GM12878 (cell line): ENCODE data around the gene WDR91. TPM values are rescaled to one million over a fixed set of nuclear protein-coding genes. Genes with fewer than 3 reads are reported as not detected.
A peak's percentile ranks its signal among the peaks of the same experiment; 100 is the strongest.

Experiments
- ATAC-seq: fragments of 200-7000 bp; cut with Tn5 transposase; 3 replicates; pipeline ENCODE4 v1.9.1; 2020; ENCODE audit warnings: mild to moderate bottlenecking, moderate library complexity
- BruUV-seq: library from RNA; stranded (reverse); fragments of 400-500 nt; replicated peaks from 2 replicates; lab custom pipeline; 2021; lab: Mats Ljungman, UMichigan
- CTCF ChIA-PET: fragments of 300-600 bp; sonication (Branson Sonifier 250); formaldehyde crosslinking; extraction: SDS; loops from one replicate; lab custom pipeline; 2021; ENCODE audit warnings: inconsistent platforms; lab: Yijun Ruan, JAX
- POLR2A ChIA-PET: fragments of 350-600 bp; formaldehyde crosslinking; extraction: SDS; loops from one replicate; lab custom pipeline; 2021; ENCODE audit warnings: inconsistent platforms; lab: Charles Lee
- RAD21 ChIA-PET: fragments of 300-600 bp; sonication (Branson Sonifier 250); formaldehyde crosslinking; loops from one replicate; lab custom pipeline; 2023; ENCODE audit warnings: antibody characterized with exemption; ENCODE audit not compliant: unreplicated experiment; lab: Charles Lee
- SMC1A ChIA-PET: fragments of 300-600 bp; sonication (Branson Sonifier 250); formaldehyde crosslinking; loops from one replicate; lab custom pipeline; 2023; ENCODE audit not compliant: unreplicated experiment, uncharacterized antibody; lab: Charles Lee
- DNase-seq: peaks from one replicate; pipeline ENCODE4 v3.0.0-alpha.2; 2011; ENCODE audit warnings: low read depth, low spot score
- FAIRE-seq: peaks from 3 replicates; lab custom pipeline; 2011; peaks lifted over from hg19 to GRCh38; lab: Jason Lieb, UNC
- H2AFZ ChIP-seq: 2 replicates; pipeline ENCODE4 v1.6.0; 2011; ENCODE audit warnings: low read depth, low read length, control low read depth; ENCODE audit not compliant: control insufficient read depth
- H3K27ac ChIP-seq: 2 replicates; pipeline ENCODE4 v1.5.1; 2011; ENCODE audit warnings: control low read depth; ENCODE audit not compliant: control insufficient read depth, insufficient read depth
- H3K27me3 ChIP-seq, 2 experiments: replicated peaks in 1 of 2; 2 replicates each; pipeline versions ENCODE4 v1.6.0 to v1.6.1; 2011; ENCODE audit warnings: low read length in 1 of 2; ENCODE audit not compliant: control insufficient read depth in 2 of 2, insufficient read depth in 2 of 2
- H3K36me3 ChIP-seq, 2 experiments: 2 replicates each; pipeline ENCODE4 v1.5.1; 2011; ENCODE audit warnings: low read length in 1 of 2; ENCODE audit not compliant: control insufficient read depth in 2 of 2, insufficient read depth in 2 of 2
- H3K4me1 ChIP-seq: 2 replicates; pipeline ENCODE4 v1.6.1; 2011; ENCODE audit warnings: mild to moderate bottlenecking, low read length, moderate library complexity, mixed read lengths; ENCODE audit not compliant: control insufficient read depth, insufficient read depth
- H3K4me2 ChIP-seq: 2 replicates; pipeline ENCODE4 v1.6.0; 2011; ENCODE audit warnings: control low read depth; ENCODE audit not compliant: control insufficient read depth, insufficient read depth
- H3K4me3 ChIP-seq: fragments of 200-600 bp; sonication (generic); 2 replicates; pipeline ENCODE4 v1.5.1; 2016
- H3K79me2 ChIP-seq: 2 replicates; pipeline ENCODE4 v1.6.0; 2011; ENCODE audit warnings: low read length; ENCODE audit not compliant: control insufficient read depth, insufficient read depth
- H3K9ac ChIP-seq: 2 replicates; pipeline ENCODE4 v1.8.0; 2011; ENCODE audit warnings: low read length, control low read depth, mixed read lengths; ENCODE audit not compliant: control insufficient read depth, insufficient read depth
- H3K9me3 ChIP-seq: replicated peaks from 3 replicates; pipeline ENCODE4 v1.5.1; 2011; ENCODE audit warnings: mild to moderate bottlenecking, low read length; ENCODE audit not compliant: control insufficient read depth, insufficient read depth
- H4K20me1 ChIP-seq: 2 replicates; pipeline ENCODE4 v1.6.0; 2011; ENCODE audit not compliant: control insufficient read depth, insufficient read depth
- WGBS: methylation state at CpG from one replicate; pipeline ENCODE4 v1.1.6; 2016; ENCODE audit warnings: low lambda C conversion rate; ENCODE audit not compliant: insufficient replicate concordance, insufficient coverage; ENCODE audit errors: missing lambda C conversion rate; 5-methylcytosine and 5-hydroxymethylcytosine counted together
- in situ Hi-C: fragments of 300-500 bp; cut with MboI; formaldehyde crosslinking; loops from 9 replicates; pipeline ENCODE4 v1.14.3; 2018; ENCODE audit warnings: mixed read lengths
- intact Hi-C: fragments of 100-400 bp; cut with micrococcal nuclease; formaldehyde crosslinking; loops from one replicate; pipeline ENCODE4 v1.14.2; 2022; ENCODE audit not compliant: unreplicated experiment
- polyA plus RNA-seq, 11 experiments: library from polyadenylated mRNA; depleted of rRNA in 4 of 11; unstranded in 6 of 11; stranded (reverse) in 5 of 11; fragments of >200 nt; fragmentation: Nextera tagmentation in 4 of 11; fragmentation: Illumina TruSeq in 1 of 11; extraction: Ambion mirVana in 4 of 11; extraction: Trizol in 1 of 11; gene quantifications; 1 replicate in 1 of 11; 2 replicates in 10 of 11; pipeline versions ENCODE4 v1.2.1 to v1.2.3, GENCODE V29; 2011 to 2016; ENCODE audit warnings: inconsistent platforms in 2 of 11, missing spikeins in 2 of 11, low read depth in 1 of 11
- total RNA-seq, 4 experiments: library from RNA; depleted of rRNA in 3 of 4; stranded (reverse); fragments of >200 nt in 3 of 4; fragmentation: Illumina TruSeq in 1 of 4; extraction: Trizol in 1 of 4; gene quantifications; 2 replicates each; pipeline versions ENCODE4 v1.2.1 to v1.2.3, GENCODE V29; 2013 to 2021
- TF ChIP-seq, protein P1 (sequence below): fragments of 450-650 bp; IDR thresholded peaks from 2 replicates; pipeline ENCODE4 v1.6.1; 2017; ENCODE audit warnings: mild to moderate bottlenecking
- TF ChIP-seq, protein P2 (sequence below): fragments of 450-650 bp; IDR thresholded peaks from 2 replicates; pipeline ENCODE4 v1.6.1; 2017; ENCODE audit warnings: mild to moderate bottlenecking, moderate library complexity

WDR91 gene
- total and polyA plus RNA-seq, 10 of the 15 experiments (the other 5 are each of a cell fraction or from before 2014, with no cell fraction given) = 7.6 to 83.3 (median 16.5) TPM

DNA sequence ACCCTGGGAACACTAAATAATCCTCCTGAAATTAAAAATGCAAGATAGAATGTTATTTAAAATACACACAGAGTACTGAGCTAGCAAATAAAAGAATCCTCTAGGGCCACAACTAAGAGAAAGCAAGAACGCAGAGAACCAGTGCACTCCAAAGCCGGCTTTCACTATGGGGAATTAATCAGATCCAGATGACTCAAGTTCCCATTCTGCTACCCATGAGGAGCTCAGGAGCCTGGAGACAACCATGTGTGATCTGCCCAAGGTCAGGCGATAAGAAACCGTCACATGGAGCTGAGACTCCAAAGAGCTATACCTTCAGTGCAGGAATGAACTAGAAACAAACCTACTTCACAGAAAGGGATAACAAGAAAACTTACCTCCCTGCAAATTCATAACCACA, 21.4 kb downstream of the WDR91 start:
- DNase-seq (no peak), FAIRE-seq (no peak), ATAC-seq (no peak)
- in situ Hi-C loops (no loop called here), intact Hi-C loops (loop anchor here (5.0 kb wide), 1 partner anchor 82 kb away; no protein-coding TSS in a partner anchor)
- no peak overlapping the region for H3K9ac ChIP-seq
- H3K36me3 ChIP-seq = peaks cover 25 to 42% of the 10 kb centered on the region in 2 experiments
- CTCF ChIA-PET = interaction anchor here (1.8 to 10.2 kb wide), 3 partner anchors 11 to 17 kb away, joined by 6 to 135 read pairs (median 108); partner anchors contain the start of genes CYREN and WDR91
- H3K9me3 ChIP-seq = no peaks in the 10 kb centered on the region
- POLR2A ChIA-PET = interaction anchor here (1.1 to 9.9 kb wide), 7 partner anchors 9 to 202 kb away, joined by 3 to 299 read pairs (median 12); partner anchors contain the start of genes CYREN, TMEM140 and WDR91
- H3K4me2 ChIP-seq = no peak overlapping the region
- BruUV-seq = no TSS peak
- H2AFZ ChIP-seq = no peak overlapping the region
- H3K27me3 ChIP-seq = no peaks in the 10 kb centered on the region
- H3K79me2 ChIP-seq = peaks cover 32% of the 10 kb centered on the region
- TF ChIP-seq, protein P1, sequence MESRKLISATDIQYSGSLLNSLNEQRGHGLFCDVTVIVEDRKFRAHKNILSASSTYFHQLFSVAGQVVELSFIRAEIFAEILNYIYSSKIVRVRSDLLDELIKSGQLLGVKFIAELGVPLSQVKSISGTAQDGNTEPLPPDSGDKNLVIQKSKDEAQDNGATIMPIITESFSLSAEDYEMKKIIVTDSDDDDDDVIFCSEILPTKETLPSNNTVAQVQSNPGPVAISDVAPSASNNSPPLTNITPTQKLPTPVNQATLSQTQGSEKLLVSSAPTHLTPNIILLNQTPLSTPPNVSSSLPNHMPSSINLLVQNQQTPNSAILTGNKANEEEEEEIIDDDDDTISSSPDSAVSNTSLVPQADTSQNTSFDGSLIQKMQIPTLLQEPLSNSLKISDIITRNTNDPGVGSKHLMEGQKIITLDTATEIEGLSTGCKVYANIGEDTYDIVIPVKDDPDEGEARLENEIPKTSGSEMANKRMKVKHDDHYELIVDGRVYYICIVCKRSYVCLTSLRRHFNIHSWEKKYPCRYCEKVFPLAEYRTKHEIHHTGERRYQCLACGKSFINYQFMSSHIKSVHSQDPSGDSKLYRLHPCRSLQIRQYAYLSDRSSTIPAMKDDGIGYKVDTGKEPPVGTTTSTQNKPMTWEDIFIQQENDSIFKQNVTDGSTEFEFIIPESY = no peak
- TF ChIP-seq, protein P2, sequence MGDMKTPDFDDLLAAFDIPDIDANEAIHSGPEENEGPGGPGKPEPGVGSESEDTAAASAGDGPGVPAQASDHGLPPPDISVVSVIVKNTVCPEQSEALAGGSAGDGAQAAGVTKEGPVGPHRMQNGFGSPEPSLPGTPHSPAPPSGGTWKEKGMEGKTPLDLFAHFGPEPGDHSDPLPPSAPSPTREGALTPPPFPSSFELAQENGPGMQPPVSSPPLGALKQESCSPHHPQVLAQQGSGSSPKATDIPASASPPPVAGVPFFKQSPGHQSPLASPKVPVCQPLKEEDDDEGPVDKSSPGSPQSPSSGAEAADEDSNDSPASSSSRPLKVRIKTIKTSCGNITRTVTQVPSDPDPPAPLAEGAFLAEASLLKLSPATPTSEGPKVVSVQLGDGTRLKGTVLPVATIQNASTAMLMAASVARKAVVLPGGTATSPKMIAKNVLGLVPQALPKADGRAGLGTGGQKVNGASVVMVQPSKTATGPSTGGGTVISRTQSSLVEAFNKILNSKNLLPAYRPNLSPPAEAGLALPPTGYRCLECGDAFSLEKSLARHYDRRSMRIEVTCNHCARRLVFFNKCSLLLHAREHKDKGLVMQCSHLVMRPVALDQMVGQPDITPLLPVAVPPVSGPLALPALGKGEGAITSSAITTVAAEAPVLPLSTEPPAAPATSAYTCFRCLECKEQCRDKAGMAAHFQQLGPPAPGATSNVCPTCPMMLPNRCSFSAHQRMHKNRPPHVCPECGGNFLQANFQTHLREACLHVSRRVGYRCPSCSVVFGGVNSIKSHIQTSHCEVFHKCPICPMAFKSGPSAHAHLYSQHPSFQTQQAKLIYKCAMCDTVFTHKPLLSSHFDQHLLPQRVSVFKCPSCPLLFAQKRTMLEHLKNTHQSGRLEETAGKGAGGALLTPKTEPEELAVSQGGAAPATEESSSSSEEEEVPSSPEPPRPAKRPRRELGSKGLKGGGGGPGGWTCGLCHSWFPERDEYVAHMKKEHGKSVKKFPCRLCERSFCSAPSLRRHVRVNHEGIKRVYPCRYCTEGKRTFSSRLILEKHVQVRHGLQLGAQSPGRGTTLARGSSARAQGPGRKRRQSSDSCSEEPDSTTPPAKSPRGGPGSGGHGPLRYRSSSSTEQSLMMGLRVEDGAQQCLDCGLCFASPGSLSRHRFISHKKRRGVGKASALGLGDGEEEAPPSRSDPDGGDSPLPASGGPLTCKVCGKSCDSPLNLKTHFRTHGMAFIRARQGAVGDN = 0 out of 2 replicates have a peak, but pooled peaks have one; percentile 12
- SMC1A ChIA-PET = interaction anchor here (0.8 to 9.3 kb wide), 12 partner anchors 9 to 202 kb away, joined by 3 to 251 read pairs (median 6); partner anchors contain the start of genes CYREN and WDR91
- H4K20me1 ChIP-seq = no peaks in the 10 kb centered on the region
- RAD21 ChIA-PET = interaction anchor here (0.7 to 8.4 kb wide), 10 partner anchors 9 to 202 kb away, joined by 3 to 230 read pairs (median 27); partner anchors contain the start of genes AGBL3, CYREN and WDR91
- no peak overlapping the region for H3K27ac ChIP-seq
- H3K4me1 ChIP-seq = peaks cover 33% of the 10 kb centered on the region
- no peak overlapping the region for H3K4me3 ChIP-seq
- WGBS = 99% methylated on average over 4 of the region's 4 CpGs
